GM12878 (cell line): ENCODE data around the gene TEKT4. TPM values are rescaled to one million over a fixed set of nuclear protein-coding genes. Genes with fewer than 3 reads are reported as not detected.

Source experiments
- ATAC-seq: fragments of 200-7000 bp; cut with Tn5 transposase; 3 replicates; pipeline ENCODE4 v1.9.1; 2020; ENCODE audit warnings: mild to moderate bottlenecking, moderate library complexity
- BruUV-seq: library from RNA; stranded (reverse); fragments of 400-500 nt; replicated peaks from 2 replicates; lab custom pipeline; 2021; lab: Mats Ljungman, UMichigan
- CTCF ChIA-PET: fragments of 300-600 bp; sonication (Branson Sonifier 250); formaldehyde crosslinking; extraction: SDS; loops from one replicate; lab custom pipeline; 2021; ENCODE audit warnings: inconsistent platforms; lab: Yijun Ruan, JAX
- POLR2A ChIA-PET: fragments of 350-600 bp; formaldehyde crosslinking; extraction: SDS; loops from one replicate; lab custom pipeline; 2021; ENCODE audit warnings: inconsistent platforms; lab: Charles Lee
- RAD21 ChIA-PET: fragments of 300-600 bp; sonication (Branson Sonifier 250); formaldehyde crosslinking; loops from one replicate; lab custom pipeline; 2023; ENCODE audit warnings: antibody characterized with exemption; ENCODE audit not compliant: unreplicated experiment; lab: Charles Lee
- SMC1A ChIA-PET: fragments of 300-600 bp; sonication (Branson Sonifier 250); formaldehyde crosslinking; loops from one replicate; lab custom pipeline; 2023; ENCODE audit not compliant: unreplicated experiment, uncharacterized antibody; lab: Charles Lee
- DNase-seq: peaks from one replicate; pipeline ENCODE4 v3.0.0-alpha.2; 2011; ENCODE audit warnings: low read depth, low spot score
- FAIRE-seq: peaks from 3 replicates; lab custom pipeline; 2011; peaks lifted over from hg19 to GRCh38; lab: Jason Lieb, UNC
- H2AFZ ChIP-seq: 2 replicates; pipeline ENCODE4 v1.6.0; 2011; ENCODE audit warnings: low read depth, low read length, control low read depth; ENCODE audit not compliant: control insufficient read depth
- H3K27ac ChIP-seq: 2 replicates; pipeline ENCODE4 v1.5.1; 2011; ENCODE audit warnings: control low read depth; ENCODE audit not compliant: control insufficient read depth, insufficient read depth
- H3K27me3 ChIP-seq, 2 experiments: replicated peaks in 1 of 2; 2 replicates each; pipeline versions ENCODE4 v1.6.0 to v1.6.1; 2011; ENCODE audit warnings: low read length in 1 of 2; ENCODE audit not compliant: control insufficient read depth in 2 of 2, insufficient read depth in 2 of 2
- H3K36me3 ChIP-seq, 2 experiments: 2 replicates each; pipeline ENCODE4 v1.5.1; 2011; ENCODE audit warnings: low read length in 1 of 2; ENCODE audit not compliant: control insufficient read depth in 2 of 2, insufficient read depth in 2 of 2
- H3K4me1 ChIP-seq: 2 replicates; pipeline ENCODE4 v1.6.1; 2011; ENCODE audit warnings: mild to moderate bottlenecking, low read length, moderate library complexity, mixed read lengths; ENCODE audit not compliant: control insufficient read depth, insufficient read depth
- H3K4me2 ChIP-seq: 2 replicates; pipeline ENCODE4 v1.6.0; 2011; ENCODE audit warnings: control low read depth; ENCODE audit not compliant: control insufficient read depth, insufficient read depth
- H3K4me3 ChIP-seq: fragments of 200-600 bp; sonication (generic); 2 replicates; pipeline ENCODE4 v1.5.1; 2016
- H3K79me2 ChIP-seq: 2 replicates; pipeline ENCODE4 v1.6.0; 2011; ENCODE audit warnings: low read length; ENCODE audit not compliant: control insufficient read depth, insufficient read depth
- H3K9ac ChIP-seq: 2 replicates; pipeline ENCODE4 v1.8.0; 2011; ENCODE audit warnings: low read length, control low read depth, mixed read lengths; ENCODE audit not compliant: control insufficient read depth, insufficient read depth
- H3K9me3 ChIP-seq: replicated peaks from 3 replicates; pipeline ENCODE4 v1.5.1; 2011; ENCODE audit warnings: mild to moderate bottlenecking, low read length; ENCODE audit not compliant: control insufficient read depth, insufficient read depth
- H4K20me1 ChIP-seq: 2 replicates; pipeline ENCODE4 v1.6.0; 2011; ENCODE audit not compliant: control insufficient read depth, insufficient read depth
- EGR1 ChIP-seq, 2 experiments: IDR thresholded peaks; 1 replicate in 1 of 2; 2 replicates in 1 of 2; pipeline ENCODE4 v1.6.1; 2011 to 2012; ENCODE audit warnings: low read depth in 2 of 2, low read length in 2 of 2, borderline replicate concordance in 1 of 2, mild to moderate bottlenecking in 1 of 2, moderate library complexity in 1 of 2
- MYC ChIP-seq: IDR thresholded peaks from 2 replicates; pipeline ENCODE4 v1.6.1; 2011; ENCODE audit warnings: mild to moderate bottlenecking, low read length, moderate library complexity, inconsistent platforms; ENCODE audit not compliant: insufficient read depth, insufficient replicate concordance, insufficient read length, severe bottlenecking
- NBN ChIP-seq: fragments of 450-650 bp; IDR thresholded peaks from 2 replicates; pipeline ENCODE4 v1.6.1; 2016
- NR2C2 ChIP-seq: IDR thresholded peaks from 2 replicates; pipeline ENCODE4 v1.6.1; 2011; ENCODE audit warnings: borderline replicate concordance, low read depth; ENCODE audit not compliant: control insufficient read depth, insufficient read length
- SUPT20H ChIP-seq: IDR thresholded peaks from 2 replicates; pipeline ENCODE4 v1.6.1; 2011; ENCODE audit warnings: low read depth, mild to moderate bottlenecking, low read length, moderate library complexity, borderline replicate concordance; ENCODE audit not compliant: control insufficient read depth
- SUZ12 ChIP-seq: fragments of 200-600 bp; sonication (generic); IDR thresholded peaks from one replicate; pipeline ENCODE4 v1.6.1; 2018; ENCODE audit warnings: antibody characterized with exemption, mild to moderate bottlenecking; ENCODE audit not compliant: unreplicated experiment
- USF1 ChIP-seq: IDR thresholded peaks from 2 replicates; pipeline ENCODE4 v1.6.1; 2011; ENCODE audit warnings: borderline replicate concordance, low read depth, mild to moderate bottlenecking, moderate library complexity, mixed read lengths, low read length; ENCODE audit not compliant: insufficient read depth; ENCODE audit errors: extremely low read length
- ZBTB11 ChIP-seq: fragments of 450-650 bp; formaldehyde crosslinking; IDR thresholded peaks from 2 replicates; pipeline ENCODE4 v1.5.0; 2022; ENCODE audit warnings: mild to moderate bottlenecking, missing genetic modification characterization
- ZNF384 ChIP-seq: IDR thresholded peaks from 2 replicates; pipeline ENCODE4 v1.6.1; 2012; ENCODE audit warnings: low read depth, mild to moderate bottlenecking, low read length, improper control_type of control experiment, borderline replicate concordance
- ZSCAN29 ChIP-seq: fragments of 450-650 bp; IDR thresholded peaks from 2 replicates; pipeline ENCODE4 v1.6.1; 2017; ENCODE audit warnings: mild to moderate bottlenecking, moderate library complexity
- WGBS: methylation state at CpG from one replicate; pipeline ENCODE4 v1.1.6; 2016; ENCODE audit warnings: low lambda C conversion rate; ENCODE audit not compliant: insufficient replicate concordance, insufficient coverage; ENCODE audit errors: missing lambda C conversion rate; 5-methylcytosine and 5-hydroxymethylcytosine counted together
- in situ Hi-C: fragments of 300-500 bp; cut with MboI; formaldehyde crosslinking; loops from 9 replicates; pipeline ENCODE4 v1.14.3; 2018; ENCODE audit warnings: mixed read lengths
- intact Hi-C: fragments of 100-400 bp; cut with micrococcal nuclease; formaldehyde crosslinking; loops from one replicate; pipeline ENCODE4 v1.14.2; 2022; ENCODE audit not compliant: unreplicated experiment
- polyA plus RNA-seq, 11 experiments: library from polyadenylated mRNA; depleted of rRNA in 4 of 11; unstranded in 6 of 11; stranded (reverse) in 5 of 11; fragments of >200 nt; fragmentation: Nextera tagmentation in 4 of 11; fragmentation: Illumina TruSeq in 1 of 11; extraction: Ambion mirVana in 4 of 11; extraction: Trizol in 1 of 11; gene quantifications; 1 replicate in 1 of 11; 2 replicates in 10 of 11; pipeline versions ENCODE4 v1.2.1 to v1.2.3, GENCODE V29; 2011 to 2016; ENCODE audit warnings: inconsistent platforms in 2 of 11, missing spikeins in 2 of 11, low read depth in 1 of 11
- total RNA-seq, 4 experiments: library from RNA; depleted of rRNA in 3 of 4; stranded (reverse); fragments of >200 nt in 3 of 4; fragmentation: Illumina TruSeq in 1 of 4; extraction: Trizol in 1 of 4; gene quantifications; 2 replicates each; pipeline versions ENCODE4 v1.2.1 to v1.2.3, GENCODE V29; 2013 to 2021
- TF ChIP-seq, protein P1 (sequence below): fragments of 450-650 bp; IDR thresholded peaks from 2 replicates; pipeline ENCODE4 v1.6.1; 2016; ENCODE audit warnings: mild to moderate bottlenecking, moderate library complexity, borderline replicate concordance
- TF ChIP-seq, protein P2 (sequence below): IDR thresholded peaks from 2 replicates; pipeline ENCODE4 v1.6.1; 2012; ENCODE audit warnings: low read length, inconsistent platforms

TEKT4 gene
- total and polyA plus RNA-seq, 10 of the 15 experiments (the other 5 are each of a cell fraction or from before 2014, with no cell fraction given): 0.06 to 2.7 (median 0.30) TPM; not detected in 4

DNA sequence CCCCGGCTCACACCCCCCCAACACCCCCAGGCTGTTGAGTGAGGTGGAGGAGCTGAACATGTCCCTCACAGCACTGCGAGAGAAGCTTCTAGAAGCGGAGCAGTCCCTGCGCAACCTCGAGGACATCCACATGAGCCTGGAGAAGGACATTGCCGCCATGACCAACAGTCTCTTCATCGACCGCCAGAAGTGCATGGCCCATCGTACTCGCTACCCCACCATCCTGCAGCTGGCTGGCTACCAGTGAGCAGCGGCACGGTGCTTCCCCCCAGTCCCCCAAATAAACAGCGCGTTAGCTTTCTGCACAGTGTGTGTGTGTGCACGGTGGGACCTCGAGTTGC is 5.3 kb downstream of the TEKT4 start (continued):
- TF ChIP-seq ZBTB11 (no peak), SUPT20H (no peak), ZSCAN29 (no peak)

GRCh38 chr2:94877129-94877528 is 5.9 kb downstream of the TEKT4 start:
- 54% methylated on average over 5 of the region's 5 CpGs for WGBS
- no peak overlapping the region for H2AFZ ChIP-seq
- ATAC-seq (no peak), FAIRE-seq (no peak), DNase-seq (no peak)
- TF ChIP-seq SUZ12 (no peak), NR2C2 (no peak), EGR1 (IDR thresholded peaks at IDR 0.05; ENCODE audit: borderline replicate concordance in 1 of 2, low read depth in 2 of 2, low read length in 2 of 2) (no peak), NBN (no peak), MYC (no peak), ZNF384 (no peak), USF1 (no peak)
- TF ChIP-seq, protein P1, sequence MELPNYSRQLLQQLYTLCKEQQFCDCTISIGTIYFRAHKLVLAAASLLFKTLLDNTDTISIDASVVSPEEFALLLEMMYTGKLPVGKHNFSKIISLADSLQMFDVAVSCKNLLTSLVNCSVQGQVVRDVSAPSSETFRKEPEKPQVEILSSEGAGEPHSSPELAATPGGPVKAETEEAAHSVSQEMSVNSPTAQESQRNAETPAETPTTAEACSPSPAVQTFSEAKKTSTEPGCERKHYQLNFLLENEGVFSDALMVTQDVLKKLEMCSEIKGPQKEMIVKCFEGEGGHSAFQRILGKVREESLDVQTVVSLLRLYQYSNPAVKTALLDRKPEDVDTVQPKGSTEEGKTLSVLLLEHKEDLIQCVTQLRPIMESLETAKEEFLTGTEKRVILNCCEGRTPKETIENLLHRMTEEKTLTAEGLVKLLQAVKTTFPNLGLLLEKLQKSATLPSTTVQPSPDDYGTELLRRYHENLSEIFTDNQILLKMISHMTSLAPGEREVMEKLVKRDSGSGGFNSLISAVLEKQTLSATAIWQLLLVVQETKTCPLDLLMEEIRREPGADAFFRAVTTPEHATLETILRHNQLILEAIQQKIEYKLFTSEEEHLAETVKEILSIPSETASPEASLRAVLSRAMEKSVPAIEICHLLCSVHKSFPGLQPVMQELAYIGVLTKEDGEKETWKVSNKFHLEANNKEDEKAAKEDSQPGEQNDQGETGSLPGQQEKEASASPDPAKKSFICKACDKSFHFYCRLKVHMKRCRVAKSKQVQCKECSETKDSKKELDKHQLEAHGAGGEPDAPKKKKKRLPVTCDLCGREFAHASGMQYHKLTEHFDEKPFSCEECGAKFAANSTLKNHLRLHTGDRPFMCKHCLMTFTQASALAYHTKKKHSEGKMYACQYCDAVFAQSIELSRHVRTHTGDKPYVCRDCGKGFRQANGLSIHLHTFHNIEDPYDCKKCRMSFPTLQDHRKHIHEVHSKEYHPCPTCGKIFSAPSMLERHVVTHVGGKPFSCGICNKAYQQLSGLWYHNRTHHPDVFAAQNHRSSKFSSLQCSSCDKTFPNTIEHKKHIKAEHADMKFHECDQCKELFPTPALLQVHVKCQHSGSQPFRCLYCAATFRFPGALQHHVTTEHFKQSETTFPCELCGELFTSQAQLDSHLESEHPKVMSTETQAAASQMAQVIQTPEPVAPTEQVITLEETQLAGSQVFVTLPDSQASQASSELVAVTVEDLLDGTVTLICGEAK: no peak
- TF ChIP-seq, protein P2, sequence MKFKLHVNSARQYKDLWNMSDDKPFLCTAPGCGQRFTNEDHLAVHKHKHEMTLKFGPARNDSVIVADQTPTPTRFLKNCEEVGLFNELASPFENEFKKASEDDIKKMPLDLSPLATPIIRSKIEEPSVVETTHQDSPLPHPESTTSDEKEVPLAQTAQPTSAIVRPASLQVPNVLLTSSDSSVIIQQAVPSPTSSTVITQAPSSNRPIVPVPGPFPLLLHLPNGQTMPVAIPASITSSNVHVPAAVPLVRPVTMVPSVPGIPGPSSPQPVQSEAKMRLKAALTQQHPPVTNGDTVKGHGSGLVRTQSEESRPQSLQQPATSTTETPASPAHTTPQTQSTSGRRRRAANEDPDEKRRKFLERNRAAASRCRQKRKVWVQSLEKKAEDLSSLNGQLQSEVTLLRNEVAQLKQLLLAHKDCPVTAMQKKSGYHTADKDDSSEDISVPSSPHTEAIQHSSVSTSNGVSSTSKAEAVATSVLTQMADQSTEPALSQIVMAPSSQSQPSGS: no peak
- no peak overlapping the region for H3K4me3 ChIP-seq
- SMC1A ChIA-PET: interaction anchor here (1.3 kb wide), 1 partner anchor 79 kb away, joined by 6 read pairs; no protein-coding TSS in a partner anchor
- RAD21 ChIA-PET: no interaction called here
- no peak overlapping the region for H3K27ac ChIP-seq
- intact Hi-C loops: no loop called here
- H3K4me2 ChIP-seq: no peak overlapping the region
- no peaks in the 10 kb centered on the region for H3K79me2 ChIP-seq
- H4K20me1 ChIP-seq: no peaks in the 10 kb centered on the region
- H3K4me1 ChIP-seq: no peaks in the 10 kb centered on the region
- CTCF ChIA-PET: interaction anchor here (4.7 kb wide), 1 partner anchor 80 kb away, joined by 53 read pairs; no protein-coding TSS in a partner anchor
- in situ Hi-C loops: no loop called here
- no TSS peak for BruUV-seq
- no peaks in the 10 kb centered on the region for H3K9me3 ChIP-seq
- POLR2A ChIA-PET: no interaction called here
- no peaks in the 10 kb centered on the region for H3K27me3 ChIP-seq
- H3K9ac ChIP-seq: no peak overlapping the region
- no peaks in the 10 kb centered on the region for H3K36me3 ChIP-seq
